GM10248 (cell line): ENCODE measurements around the gene NELL1.
A peak's percentile ranks its signal among the peaks of the same experiment; 100 is the strongest.

Source experiments
- CTCF ChIA-PET: fragments of 300-600 bp; sonication (Branson Sonifier 250); formaldehyde crosslinking; extraction: SDS; loops from one replicate; lab custom pipeline; 2021; ENCODE audit warnings: antibody characterized with exemption; lab: Yijun Ruan, JAX
- POLR2A ChIA-PET: fragments of 350-650 bp; sonication (Branson Sonifier 250); formaldehyde crosslinking; extraction: SDS; loops from one replicate; lab custom pipeline; 2020; ENCODE audit warnings: antibody characterized with exemption; lab: Yijun Ruan, JAX
- DNase-seq: peaks from one replicate; pipeline ENCODE4 v3.0.0; 2012; ENCODE audit errors: extremely low spot score
- TF ChIP-seq, protein P1 (sequence below): IDR thresholded peaks from 2 replicates; pipeline ENCODE4 v1.5.1; 2012; ENCODE audit warnings: mild to moderate bottlenecking, low read depth; ENCODE audit errors: extremely low read depth, missing control alignments, control extremely low read depth

The NELL1 gene

DNA sequence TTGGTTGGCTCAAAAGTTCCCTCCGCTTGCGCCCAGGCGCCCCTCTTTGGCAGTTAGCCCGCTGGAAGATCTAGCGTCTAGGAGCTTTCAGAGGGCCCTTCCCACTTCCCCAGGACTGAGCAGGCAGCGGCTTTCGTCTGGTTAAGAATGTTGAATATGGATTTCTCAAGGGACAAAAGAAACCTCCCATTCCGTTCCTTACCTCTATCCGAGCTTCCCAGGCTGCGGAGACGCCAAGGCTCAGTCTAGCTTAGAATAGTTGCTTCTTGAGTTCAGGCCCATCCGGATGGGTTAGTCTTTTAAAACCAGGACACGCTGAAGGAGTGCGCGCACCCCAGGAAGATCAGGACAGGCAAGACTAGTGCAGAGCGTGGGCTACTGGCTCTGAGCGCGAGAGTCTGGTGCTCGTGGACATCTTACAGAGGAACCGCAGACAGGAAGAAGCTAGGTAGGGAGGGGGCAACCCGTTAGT, 1.6 kb downstream of the NELL1 start:
- TF ChIP-seq, protein P1, sequence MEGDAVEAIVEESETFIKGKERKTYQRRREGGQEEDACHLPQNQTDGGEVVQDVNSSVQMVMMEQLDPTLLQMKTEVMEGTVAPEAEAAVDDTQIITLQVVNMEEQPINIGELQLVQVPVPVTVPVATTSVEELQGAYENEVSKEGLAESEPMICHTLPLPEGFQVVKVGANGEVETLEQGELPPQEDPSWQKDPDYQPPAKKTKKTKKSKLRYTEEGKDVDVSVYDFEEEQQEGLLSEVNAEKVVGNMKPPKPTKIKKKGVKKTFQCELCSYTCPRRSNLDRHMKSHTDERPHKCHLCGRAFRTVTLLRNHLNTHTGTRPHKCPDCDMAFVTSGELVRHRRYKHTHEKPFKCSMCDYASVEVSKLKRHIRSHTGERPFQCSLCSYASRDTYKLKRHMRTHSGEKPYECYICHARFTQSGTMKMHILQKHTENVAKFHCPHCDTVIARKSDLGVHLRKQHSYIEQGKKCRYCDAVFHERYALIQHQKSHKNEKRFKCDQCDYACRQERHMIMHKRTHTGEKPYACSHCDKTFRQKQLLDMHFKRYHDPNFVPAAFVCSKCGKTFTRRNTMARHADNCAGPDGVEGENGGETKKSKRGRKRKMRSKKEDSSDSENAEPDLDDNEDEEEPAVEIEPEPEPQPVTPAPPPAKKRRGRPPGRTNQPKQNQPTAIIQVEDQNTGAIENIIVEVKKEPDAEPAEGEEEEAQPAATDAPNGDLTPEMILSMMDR, result no peak
- DNase-seq, result no peak
- CTCF ChIA-PET, result interaction anchor here (1.5 to 3.6 kb wide), 3 partner anchors 11 to 24 kb away, joined by 5 to 28 read pairs (median 6); no protein-coding TSS in a partner anchor
- POLR2A ChIA-PET, result no interaction called here

DNA sequence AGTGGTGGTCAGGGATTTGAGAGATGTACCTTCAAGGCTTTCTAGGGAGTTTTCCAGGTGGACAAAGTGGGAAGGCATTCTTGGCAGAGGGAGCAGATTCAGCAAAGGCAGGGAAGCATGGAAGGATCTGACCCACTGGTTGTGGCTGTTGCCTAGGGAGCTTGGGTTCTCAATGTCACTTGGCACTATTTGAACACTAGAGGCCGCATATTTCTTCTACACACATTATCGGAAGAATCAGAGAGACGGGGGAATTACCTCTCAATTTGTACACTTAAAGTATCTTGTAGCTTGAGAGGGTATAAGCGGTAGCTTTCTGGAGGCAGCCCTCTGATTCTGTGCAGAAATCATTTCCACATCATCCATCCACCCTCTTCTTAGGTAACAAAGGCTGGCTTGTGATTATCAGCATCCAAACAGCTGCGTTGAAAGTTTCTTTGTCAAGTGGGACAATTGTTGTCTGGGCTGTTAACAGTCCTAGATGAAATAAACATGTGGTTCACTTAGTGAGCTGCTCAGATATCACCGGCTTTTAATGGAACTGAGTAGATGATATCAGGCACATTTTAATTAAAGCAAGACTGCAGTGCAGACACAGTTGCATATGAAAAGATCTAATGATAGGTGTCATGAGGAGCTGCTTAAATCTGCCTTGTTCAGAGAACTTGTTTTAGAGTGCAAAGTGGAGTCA, 2.6 kb downstream of the NELL1 start:
- no peak for DNase-seq
- CTCF ChIA-PET, result interaction anchor here (1.2 to 3.6 kb wide), 7 partner anchors 12 to 840 kb away, joined by 3 to 28 read pairs (median 6); no protein-coding TSS in a partner anchor
- TF ChIP-seq, protein P1, result peak; percentile 16
- POLR2A ChIA-PET, result no interaction called here

DNA sequence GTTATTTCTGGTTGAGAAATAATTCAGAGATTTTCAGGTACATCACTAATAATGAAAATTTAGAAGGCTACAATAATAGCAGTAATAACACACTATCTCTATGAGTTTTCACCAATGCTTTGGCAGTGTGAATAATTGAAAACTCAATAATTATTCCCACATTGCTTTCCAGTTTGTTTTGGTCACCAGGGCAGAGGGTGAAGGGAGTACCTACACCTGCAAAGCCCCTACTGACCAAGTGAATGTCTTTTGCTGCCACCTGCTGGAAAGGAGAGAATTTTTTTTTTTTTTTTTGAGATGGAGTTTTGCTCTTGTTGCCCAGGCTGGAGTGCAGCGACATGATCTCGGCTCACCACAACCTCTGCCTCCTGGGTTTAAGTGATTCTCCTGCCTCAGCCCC, 3.2 kb downstream of the NELL1 start:
- DNase-seq, result no peak
- TF ChIP-seq, protein P1, result peak; percentile 37
- CTCF ChIA-PET, result interaction anchor here (1.0 to 3.6 kb wide), 8 partner anchors 11 to 840 kb away, joined by 3 to 28 read pairs (median 6); no protein-coding TSS in a partner anchor
- POLR2A ChIA-PET, result no interaction called here

DNA sequence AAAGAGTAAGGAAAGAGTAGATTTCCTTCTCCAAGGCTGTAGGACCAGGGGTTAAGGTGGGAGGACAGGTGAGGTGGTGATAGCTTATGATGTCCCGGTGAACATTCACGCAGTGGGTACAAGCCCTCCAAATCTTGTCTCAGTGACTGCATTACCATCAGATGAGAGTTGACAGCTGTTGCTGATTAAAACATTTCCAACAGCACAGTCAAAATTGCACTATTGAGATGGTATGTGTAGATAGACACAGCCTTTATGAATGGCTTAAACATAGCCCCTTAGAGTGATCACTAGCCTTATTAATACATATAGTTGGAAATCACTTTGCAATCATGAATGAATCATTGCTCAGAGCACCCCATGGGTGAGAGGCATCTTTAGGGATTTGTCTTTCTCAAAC, 7.3 kb downstream of the NELL1 start:
- ChIA-PET POLR2A (no interaction called here), CTCF (interaction anchor here (1.2 to 1.4 kb wide), 2 partner anchors 9 to 23 kb away, joined by 5 read pairs; no protein-coding TSS in a partner anchor)
- TF ChIP-seq, protein P1, result no peak
- no peak for DNase-seq

DNA sequence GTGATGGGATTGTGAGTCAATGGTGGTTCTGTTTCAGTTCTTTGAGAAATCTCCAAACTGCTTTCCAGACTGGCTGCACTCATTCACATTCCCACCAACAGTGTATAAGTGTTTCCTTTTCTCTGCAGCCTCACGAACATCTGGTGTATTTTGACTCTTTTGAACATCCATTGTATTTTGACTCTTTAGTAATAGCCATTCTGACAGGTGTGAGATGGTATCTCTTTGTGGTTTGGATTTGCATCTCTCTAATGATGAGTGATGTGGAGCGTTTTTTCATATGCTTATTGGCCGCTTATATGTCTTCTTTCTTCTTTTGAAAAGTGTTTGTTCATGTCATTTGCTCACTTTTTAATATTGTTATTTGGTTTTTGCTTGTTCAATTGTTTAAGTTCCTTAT, 19.4 kb downstream of the NELL1 start:
- POLR2A ChIA-PET, result no interaction called here
- TF ChIP-seq, protein P1, result no peak
- CTCF ChIA-PET, result no interaction called here
- no peak for DNase-seq

DNA sequence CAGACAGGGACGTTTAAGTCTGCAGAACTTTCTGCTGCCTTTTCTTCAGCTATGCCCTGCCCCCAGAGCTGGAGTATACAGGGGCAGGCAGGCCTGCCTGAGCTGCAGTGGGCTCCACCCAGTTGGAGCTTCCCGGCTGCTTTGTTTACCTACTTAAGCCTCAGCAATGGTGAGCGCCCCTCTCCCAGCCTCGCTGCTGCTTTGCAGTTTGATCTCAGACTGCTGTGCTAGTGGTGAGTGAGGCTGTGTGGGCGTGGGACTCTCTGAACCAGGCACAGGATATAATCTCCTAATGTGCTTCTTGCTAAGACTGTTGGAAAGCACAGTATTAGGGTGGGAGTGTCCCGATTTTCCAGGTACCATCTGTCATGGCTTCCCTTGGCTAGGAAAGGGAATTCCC, 38.5 kb downstream of the NELL1 start:
- ChIA-PET POLR2A (no interaction called here), CTCF (no interaction called here)
- DNase-seq, result no peak
- TF ChIP-seq, protein P1, result no peak
